GM12872 (cell line): ENCODE measurements around the gene MAPK7.

Experiments
- CTCF ChIP-seq: IDR thresholded peaks from 3 replicates; pipeline ENCODE4 v1.5.1; 2011; ENCODE audit warnings: low read depth, mild to moderate bottlenecking, low read length, moderate library complexity; ENCODE audit not compliant: insufficient read depth

The MAPK7 gene

GRCh38 chr17:19407601-19408345 lies 29.5 kb downstream of the MAPK7 start:
- TF ChIP-seq CTCF, result no peak

- no peak for TF ChIP-seq CTCF
Observed at GRCh38 chr17:19408346-19408710, 30.0 kb downstream of the MAPK7 start.

GRCh38 chr17:19409066-19409465 lies 30.8 kb downstream of the MAPK7 start:
- TF ChIP-seq CTCF, result no peak

GRCh38 chr17:19409509-19409908 lies 31.2 kb downstream of the MAPK7 start:
- TF ChIP-seq CTCF, result no peak

GRCh38 chr17:19410091-19410490 lies 31.8 kb downstream of the MAPK7 start:
- TF ChIP-seq CTCF, result no peak

- no peak for TF ChIP-seq CTCF
Observed at GRCh38 chr17:19410875-19411620, 32.8 kb downstream of the MAPK7 start, which contains the start of gene RNF112. Gene RNF112 (plus strand): TSS chr17:19411232. CDS start chr17:19411409, 177 bp downstream.

DNA sequence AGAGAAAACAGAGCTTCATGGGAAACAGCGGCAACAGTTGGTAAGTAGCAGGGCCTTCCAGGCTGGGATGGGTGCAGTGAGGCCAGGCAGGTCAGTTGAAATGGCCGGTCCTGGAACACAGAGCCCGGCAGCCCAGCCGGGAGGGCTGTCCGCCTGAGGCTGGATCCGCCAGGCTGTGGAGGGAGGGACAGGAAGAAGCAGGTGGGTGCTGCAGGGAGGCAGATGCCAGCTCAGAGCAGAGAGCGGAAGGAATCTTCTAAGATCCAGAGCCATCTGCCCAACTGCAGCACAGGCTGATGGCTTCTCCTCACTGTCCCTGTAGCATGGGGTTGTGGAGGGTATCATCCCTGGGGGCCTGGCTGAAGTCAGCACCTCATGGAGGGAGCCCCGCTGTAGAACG lies 33.3 kb downstream of the MAPK7 start:
- no peak for TF ChIP-seq CTCF
